Ramos (cell line): ENCODE data around the gene BBX.

Source experiments
- in situ Hi-C: fragments of 300-500 bp; cut with MboI; formaldehyde crosslinking; loops from one replicate; pipeline ENCODE4 v1.14.3; 2022; ENCODE audit warnings: low sequenced_read_pairs; ENCODE audit not compliant: unreplicated experiment

BBX gene

DNA sequence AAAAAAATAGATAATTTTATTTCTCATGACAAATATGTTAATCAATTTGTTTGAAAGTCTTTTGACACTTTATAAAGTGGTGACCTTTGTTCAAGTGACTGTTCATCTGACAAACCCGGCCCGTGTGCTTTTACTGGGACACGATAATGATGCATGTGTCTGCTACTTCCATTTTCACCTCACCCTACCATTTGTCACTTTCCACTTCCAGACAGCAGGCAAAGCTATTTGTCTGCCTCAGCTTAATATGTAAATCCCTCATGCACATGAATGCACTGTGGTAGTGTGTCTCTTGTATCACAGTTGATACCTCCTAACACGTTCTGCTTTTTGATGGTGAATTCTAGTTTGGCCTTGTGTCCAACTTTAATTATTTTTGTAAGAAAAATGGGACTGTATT is 204.3 kb downstream of the BBX start:
- in situ Hi-C loops: no loop called here

- in situ Hi-C loops: no loop called here
Measured at GRCh38 chr3:107729686-107730085, 206.9 kb downstream of the BBX start.

- in situ Hi-C loops: no loop called here
Measured at GRCh38 chr3:107734317-107734716, 211.6 kb downstream of the BBX start.

GRCh38 chr3:107737914-107738313 is 215.2 kb downstream of the BBX start:
- in situ Hi-C loops: no loop called here

- in situ Hi-C loops: no loop called here
Measured at GRCh38 chr3:107738486-107739183, 215.9 kb downstream of the BBX start.

DNA sequence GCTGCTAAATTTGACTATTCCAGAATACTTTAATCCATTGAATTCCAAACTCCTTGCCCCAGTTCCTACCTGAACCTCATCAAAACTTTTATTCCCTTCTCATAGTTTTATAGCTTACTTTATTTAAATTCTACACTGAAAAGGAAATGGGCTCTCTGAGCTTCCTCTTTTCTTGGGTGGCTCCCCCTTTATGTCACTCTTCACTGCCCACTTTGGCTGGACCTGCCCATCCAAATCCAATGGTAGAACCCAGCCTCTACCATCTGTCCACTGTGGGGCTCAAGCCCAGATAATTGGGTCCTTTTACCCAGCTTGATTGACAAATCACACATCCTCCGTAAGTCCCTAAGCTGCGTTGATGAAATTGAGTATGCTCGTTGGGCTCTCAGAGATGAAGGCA is 216.5 kb downstream of the BBX start:
- in situ Hi-C loops: no loop called here

- in situ Hi-C loops: no loop called here
Measured at GRCh38 chr3:107740992-107741896, 218.5 kb downstream of the BBX start.

GRCh38 chr3:107745354-107745753 is 222.6 kb downstream of the BBX start:
- in situ Hi-C loops: no loop called here

DNA sequence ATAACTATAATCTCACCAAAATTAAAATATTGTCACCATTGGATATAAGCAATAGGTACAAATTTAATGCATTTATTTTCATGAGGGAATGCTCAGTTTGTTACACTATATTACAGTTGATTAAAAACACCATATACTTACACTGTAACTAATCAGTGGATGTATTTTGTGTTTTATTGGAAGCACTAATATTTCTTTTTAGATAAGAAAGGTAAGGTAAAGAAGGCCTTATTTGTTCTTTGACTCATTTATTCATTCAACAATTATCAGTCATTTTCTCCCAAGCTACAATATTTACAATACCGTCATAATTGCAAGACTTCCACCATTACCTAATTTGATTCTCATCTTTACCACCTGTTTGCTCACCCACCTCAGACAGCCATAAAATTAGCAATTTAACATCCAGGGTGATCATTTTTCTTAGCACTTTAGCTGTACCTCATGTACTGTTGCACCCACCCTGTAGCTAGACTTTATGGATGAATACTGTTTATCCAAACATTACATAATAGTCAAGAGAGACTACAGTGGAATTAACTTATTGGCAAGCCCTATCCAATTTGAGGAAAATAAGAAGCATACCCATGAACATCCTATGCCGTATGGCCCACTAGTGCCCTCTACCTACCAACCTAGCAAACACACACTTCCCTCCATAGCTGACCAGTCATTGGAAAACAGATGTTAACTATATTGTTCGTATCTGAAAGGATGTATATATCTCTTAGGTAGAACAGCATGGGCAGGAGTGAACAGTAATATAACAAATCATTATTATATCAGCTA is 229.6 kb downstream of the BBX start:
- in situ Hi-C loops: no loop called here

GRCh38 chr3:107753494-107753893 is 230.7 kb downstream of the BBX start:
- in situ Hi-C loops: no loop called here

DNA sequence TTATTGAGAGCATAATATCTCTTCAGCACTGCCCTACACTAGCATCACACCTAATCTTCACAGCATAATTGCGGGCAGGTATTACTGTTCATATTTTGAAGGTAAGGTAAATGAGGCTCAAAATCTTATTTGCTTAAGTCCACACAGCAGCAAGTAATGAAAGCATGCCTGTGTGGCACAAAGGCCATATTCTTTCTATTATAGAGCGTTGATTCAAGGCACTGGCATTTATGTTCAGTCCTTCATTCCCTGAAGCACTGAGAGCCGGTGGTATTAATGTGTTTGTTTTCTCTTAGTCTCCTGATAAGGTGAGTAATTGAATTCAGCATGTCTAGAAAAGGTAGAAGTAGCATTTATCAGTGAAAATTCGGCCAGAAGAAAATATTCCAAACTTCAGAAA is 231.2 kb downstream of the BBX start:
- in situ Hi-C loops: no loop called here

- in situ Hi-C loops: no loop called here
Measured at GRCh38 chr3:107756649-107757048, 233.9 kb downstream of the BBX start.

GRCh38 chr3:107757140-107757539 is 234.4 kb downstream of the BBX start:
- in situ Hi-C loops: no loop called here

GRCh38 chr3:107760144-107760543 is 237.4 kb downstream of the BBX start:
- in situ Hi-C loops: no loop called here

- in situ Hi-C loops: no loop called here
Measured at GRCh38 chr3:107761391-107761790, 238.6 kb downstream of the BBX start.

GRCh38 chr3:107765524-107765923 is 242.8 kb downstream of the BBX start:
- in situ Hi-C loops: no loop called here

GRCh38 chr3:107767897-107768605 is 245.3 kb downstream of the BBX start:
- in situ Hi-C loops: no loop called here

DNA sequence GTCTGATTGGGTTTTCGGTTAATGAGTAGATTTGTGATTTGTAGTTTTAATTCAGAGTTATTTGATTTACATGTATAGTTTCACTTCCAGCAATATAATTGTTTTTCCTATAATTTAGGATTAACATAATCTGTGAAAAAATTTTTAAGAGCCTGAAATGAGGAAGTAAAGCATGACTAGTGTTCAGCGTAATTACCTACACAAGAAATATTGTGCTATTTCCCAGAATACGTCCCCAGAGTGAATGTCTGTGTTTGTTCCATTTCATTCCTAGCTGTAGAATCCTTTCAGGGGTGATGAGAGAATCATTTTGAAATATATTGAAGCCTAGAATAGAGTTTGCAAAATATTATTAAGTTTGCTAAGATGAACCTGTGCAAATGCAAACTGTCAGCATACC is 247.1 kb downstream of the BBX start:
- in situ Hi-C loops: no loop called here

DNA sequence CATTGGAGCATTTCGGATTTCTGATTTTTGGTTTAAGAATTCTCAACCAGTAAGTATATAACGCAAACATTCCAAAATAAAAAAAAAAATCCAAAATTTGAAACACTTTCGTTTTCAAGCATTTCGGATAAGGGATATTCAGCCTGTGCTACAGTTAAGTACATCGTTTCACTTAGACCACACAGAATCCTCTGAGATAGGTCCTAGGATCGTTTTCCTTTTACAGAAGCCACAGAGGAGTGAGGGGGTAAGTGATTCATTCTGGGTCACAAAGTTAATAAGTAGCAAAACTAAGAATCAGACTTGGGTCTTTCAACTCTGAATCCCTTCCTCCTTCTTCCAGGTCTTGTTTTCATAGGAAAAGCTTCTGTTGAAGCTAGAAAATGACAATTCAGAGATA is 249.3 kb downstream of the BBX start:
- in situ Hi-C loops: no loop called here

- in situ Hi-C loops: no loop called here
Measured at GRCh38 chr3:107775974-107776373, 253.2 kb downstream of the BBX start.
